PC-9 (cell line): ENCODE measurements around the gene CD3D.

Experiments used
- EZH2 ChIP-seq: fragments of 200-600 bp; sonication (generic); IDR thresholded peaks from 2 replicates; pipeline ENCODE4 v1.8.0; 2017; ENCODE audit warnings: antibody characterized with exemption, low read depth
- TF ChIP-seq, protein P1 (sequence below): fragments of 200-600 bp; sonication (generic); conservative IDR thresholded peaks from 2 replicates; pipeline ENCODE4 v1.6.1; 2017; ENCODE audit warnings: mixed run types, antibody characterized with exemption, mild to moderate bottlenecking, moderate library complexity

DNA sequence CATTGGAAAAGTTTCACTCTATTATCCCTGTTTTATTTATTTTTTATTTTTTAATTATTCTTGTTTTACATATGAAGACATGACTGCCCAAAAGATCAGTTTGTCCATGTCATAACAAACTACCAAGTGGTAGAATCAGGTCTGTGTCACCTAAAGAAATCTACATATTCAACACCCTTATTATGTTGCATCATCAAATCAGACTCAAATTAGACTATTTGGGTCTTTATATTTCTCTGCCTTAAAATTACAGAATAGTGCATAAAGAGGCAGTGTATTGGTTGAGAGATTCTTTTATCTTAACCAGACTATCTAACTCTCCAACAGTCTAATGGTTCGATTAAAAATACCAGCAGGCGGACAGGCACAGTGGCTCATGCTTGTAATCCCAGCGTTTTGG lies 40.4 kb upstream of the CD3D start:
- TF ChIP-seq, protein P1, sequence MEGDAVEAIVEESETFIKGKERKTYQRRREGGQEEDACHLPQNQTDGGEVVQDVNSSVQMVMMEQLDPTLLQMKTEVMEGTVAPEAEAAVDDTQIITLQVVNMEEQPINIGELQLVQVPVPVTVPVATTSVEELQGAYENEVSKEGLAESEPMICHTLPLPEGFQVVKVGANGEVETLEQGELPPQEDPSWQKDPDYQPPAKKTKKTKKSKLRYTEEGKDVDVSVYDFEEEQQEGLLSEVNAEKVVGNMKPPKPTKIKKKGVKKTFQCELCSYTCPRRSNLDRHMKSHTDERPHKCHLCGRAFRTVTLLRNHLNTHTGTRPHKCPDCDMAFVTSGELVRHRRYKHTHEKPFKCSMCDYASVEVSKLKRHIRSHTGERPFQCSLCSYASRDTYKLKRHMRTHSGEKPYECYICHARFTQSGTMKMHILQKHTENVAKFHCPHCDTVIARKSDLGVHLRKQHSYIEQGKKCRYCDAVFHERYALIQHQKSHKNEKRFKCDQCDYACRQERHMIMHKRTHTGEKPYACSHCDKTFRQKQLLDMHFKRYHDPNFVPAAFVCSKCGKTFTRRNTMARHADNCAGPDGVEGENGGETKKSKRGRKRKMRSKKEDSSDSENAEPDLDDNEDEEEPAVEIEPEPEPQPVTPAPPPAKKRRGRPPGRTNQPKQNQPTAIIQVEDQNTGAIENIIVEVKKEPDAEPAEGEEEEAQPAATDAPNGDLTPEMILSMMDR: no peak
- TF ChIP-seq EZH2: no peak
